ENCODE measurements around the gene PUS7L. TPM values are rescaled to one million over a fixed set of nuclear protein-coding genes. Genes with fewer than 3 reads are reported as not detected.

PUS7L gene
- total and polyA plus RNA-seq, 2 of the 13 experiments (the other 11 are each of a cell fraction or from before 2014, with no cell fraction given) = 6.5 to 37.6 TPM

GRCh38 chr12:43758247-43758727, 303 bp downstream of the PUS7L start (continued):
- TF ChIP-seq ZNF800 (CRISPR knock-in tag; IDR thresholded peaks at IDR 0.05) (no peak; the same call in 1 of the 2 replicates), ZFYVE20 (CRISPR knock-in tag; IDR thresholded peaks at IDR 0.05; ENCODE audit: borderline replicate concordance, low read depth) (no peak), SUZ12 (IDR thresholded peaks at IDR 0.05; ENCODE audit: low read depth, low read length) (no peak), IKZF1 (IDR thresholded peaks at IDR 0.05) (no peak), ZNF710 (CRISPR knock-in tag; IDR thresholded peaks at IDR 0.05; ENCODE audit: borderline replicate concordance) (no peak; the same call in 1 of the 2 replicates), MTF2 (CRISPR knock-in tag; IDR thresholded peaks at IDR 0.05; ENCODE audit: borderline replicate concordance) (no peak), CREB3 (CRISPR knock-in tag; IDR thresholded peaks at IDR 0.05) (no peak), HNRNPUL1 (IDR thresholded peaks at IDR 0.05; ENCODE audit: low read depth, low read length) (no peak), ZFY (CRISPR knock-in tag; IDR thresholded peaks at IDR 0.05) (no peak), FOXA1 (IDR thresholded peaks at IDR 0.05) (no peak), FOXA1 (CRISPR knock-in tag; IDR thresholded peaks at IDR 0.05) (no peak), THAP9 (CRISPR knock-in tag; IDR thresholded peaks at IDR 0.05; ENCODE audit: borderline replicate concordance) (no peak), ZNF747 (CRISPR knock-in tag; IDR thresholded peaks at IDR 0.05; ENCODE audit: borderline replicate concordance) (0 out of 2 replicates have a peak, but pooled peaks have one; percentile 29), ONECUT2 (CRISPR knock-in tag; IDR thresholded peaks at IDR 0.05) (no peak), SNAI1 (CRISPR knock-in tag; IDR thresholded peaks at IDR 0.05; ENCODE audit: borderline replicate concordance) (no peak), ATF5 (CRISPR knock-in tag; IDR thresholded peaks at IDR 0.05; ENCODE audit: low read depth) (no peak), NCOA2 (CRISPR knock-in tag; IDR thresholded peaks at IDR 0.05) (no peak), MXD1 (CRISPR knock-in tag; IDR thresholded peaks at IDR 0.05) (no peak), THAP8 (CRISPR knock-in tag; IDR thresholded peaks at IDR 0.05; ENCODE audit: borderline replicate concordance) (0 out of 2 replicates have a peak, but pooled peaks have one; percentile 7), ZNF143 (CRISPR knock-in tag; IDR thresholded peaks at IDR 0.05) (no peak), CCDC6 (CRISPR knock-in tag; IDR thresholded peaks at IDR 0.05) (0 out of 2 replicates have a peak, but pooled peaks have one; percentile 29)

Data from HepG2 (cell line).